ENCODE data around the gene CA5A. TPM values are rescaled to one million over a fixed set of nuclear protein-coding genes. Genes with fewer than 3 reads are reported as not detected.
A peak's percentile ranks its signal among the peaks of the same experiment; 100 is the strongest.

The CA5A gene
- total and polyA plus RNA-seq, 9 of the 15 experiments (the other 6 are each of a cell fraction or from before 2014, with no cell fraction given) = not detected

DNA sequence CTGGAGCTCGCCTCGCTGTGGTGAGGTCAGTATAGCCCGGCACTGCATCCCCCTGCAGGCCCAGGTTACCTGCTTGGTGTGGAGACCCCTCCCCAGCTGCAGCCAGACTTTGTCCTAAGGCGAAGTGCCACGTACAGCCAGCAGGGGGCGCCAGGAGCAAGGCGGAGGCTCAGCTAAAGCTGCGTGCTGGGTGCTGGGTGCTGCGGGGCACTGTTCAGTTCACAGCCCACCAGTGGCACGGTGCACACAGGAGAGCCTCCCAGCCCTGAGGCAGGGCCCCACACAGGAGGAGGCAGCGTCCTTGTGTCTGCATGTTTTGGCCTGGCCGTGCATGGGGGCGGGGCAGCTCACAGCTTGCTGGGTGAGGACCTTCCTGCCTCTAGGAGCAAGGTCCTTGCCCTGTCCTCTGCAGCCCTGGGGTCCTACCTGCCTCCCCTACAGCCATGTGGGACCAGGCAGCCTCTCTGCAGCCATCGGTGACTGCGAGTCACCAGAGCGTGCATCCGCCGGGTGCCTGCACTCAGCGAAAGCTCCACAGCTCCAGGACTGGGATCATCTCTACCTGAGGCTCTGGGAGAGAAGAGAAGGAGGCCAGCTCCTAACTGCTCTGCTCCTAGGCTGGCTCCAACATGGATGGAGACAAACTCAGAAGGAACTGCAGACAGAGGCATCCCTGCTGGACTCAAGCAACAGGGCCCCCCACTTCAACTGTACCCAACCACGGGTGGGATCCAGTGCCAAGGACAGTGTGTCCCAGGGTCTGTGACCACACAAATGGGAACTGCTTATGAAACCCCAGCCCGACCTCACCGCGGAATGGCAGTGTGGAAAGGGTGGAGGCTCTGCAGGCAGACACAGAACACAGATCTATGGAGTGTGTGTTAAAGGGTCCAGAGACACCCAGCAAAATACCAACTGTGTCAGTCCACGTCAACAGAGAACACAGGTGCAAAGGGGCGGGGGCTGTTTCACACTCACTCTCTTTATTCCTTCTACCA, 86.0 kb downstream of the CA5A start (continued):
- TF ChIP-seq, protein P1, sequence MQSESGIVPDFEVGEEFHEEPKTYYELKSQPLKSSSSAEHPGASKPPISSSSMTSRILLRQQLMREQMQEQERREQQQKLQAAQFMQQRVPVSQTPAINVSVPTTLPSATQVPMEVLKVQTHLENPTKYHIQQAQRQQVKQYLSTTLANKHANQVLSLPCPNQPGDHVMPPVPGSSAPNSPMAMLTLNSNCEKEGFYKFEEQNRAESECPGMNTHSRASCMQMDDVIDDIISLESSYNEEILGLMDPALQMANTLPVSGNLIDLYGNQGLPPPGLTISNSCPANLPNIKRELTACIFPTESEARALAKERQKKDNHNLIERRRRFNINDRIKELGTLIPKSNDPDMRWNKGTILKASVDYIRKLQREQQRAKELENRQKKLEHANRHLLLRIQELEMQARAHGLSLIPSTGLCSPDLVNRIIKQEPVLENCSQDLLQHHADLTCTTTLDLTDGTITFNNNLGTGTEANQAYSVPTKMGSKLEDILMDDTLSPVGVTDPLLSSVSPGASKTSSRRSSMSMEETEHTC (IDR thresholded peaks at IDR 0.05) = no peak
- TF ChIP-seq, protein P2, sequence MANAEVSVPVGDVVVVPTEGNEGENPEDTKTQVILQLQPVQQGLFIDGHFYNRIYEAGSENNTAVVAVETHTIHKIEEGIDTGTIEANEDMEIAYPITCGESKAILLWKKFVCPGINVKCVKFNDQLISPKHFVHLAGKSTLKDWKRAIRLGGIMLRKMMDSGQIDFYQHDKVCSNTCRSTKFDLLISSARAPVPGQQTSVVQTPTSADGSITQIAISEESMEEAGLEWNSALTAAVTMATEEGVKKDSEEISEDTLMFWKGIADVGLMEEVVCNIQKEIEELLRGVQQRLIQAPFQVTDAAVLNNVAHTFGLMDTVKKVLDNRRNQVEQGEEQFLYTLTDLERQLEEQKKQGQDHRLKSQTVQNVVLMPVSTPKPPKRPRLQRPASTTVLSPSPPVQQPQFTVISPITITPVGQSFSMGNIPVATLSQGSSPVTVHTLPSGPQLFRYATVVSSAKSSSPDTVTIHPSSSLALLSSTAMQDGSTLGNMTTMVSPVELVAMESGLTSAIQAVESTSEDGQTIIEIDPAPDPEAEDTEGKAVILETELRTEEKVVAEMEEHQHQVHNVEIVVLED (CRISPR knock-in tag; IDR thresholded peaks at IDR 0.05) = no peak
- TF ChIP-seq CBX1 (IDR thresholded peaks at IDR 0.05; ENCODE audit: low read depth) = no peak
- TF ChIP-seq ZNF282 (CRISPR knock-in tag; IDR thresholded peaks at IDR 0.05) = peak; percentile 29; the same call in 1 of the 2 replicates
- no peak for TF ChIP-seq ZBTB17 (CRISPR knock-in tag; IDR thresholded peaks at IDR 0.05)
- no peak for TF ChIP-seq SP1 (CRISPR knock-in tag; IDR thresholded peaks at IDR 0.05)
- TF ChIP-seq ILK (tag; IDR thresholded peaks at IDR 0.05; ENCODE audit: borderline replicate concordance, low read depth) = no peak
- TF ChIP-seq STAT5B (CRISPR knock-in tag; IDR thresholded peaks at IDR 0.05) = no peak
- no peak for TF ChIP-seq ZNF561 (CRISPR knock-in tag; conservative IDR thresholded peaks at IDR 0.05)
- TF ChIP-seq, protein P3, sequence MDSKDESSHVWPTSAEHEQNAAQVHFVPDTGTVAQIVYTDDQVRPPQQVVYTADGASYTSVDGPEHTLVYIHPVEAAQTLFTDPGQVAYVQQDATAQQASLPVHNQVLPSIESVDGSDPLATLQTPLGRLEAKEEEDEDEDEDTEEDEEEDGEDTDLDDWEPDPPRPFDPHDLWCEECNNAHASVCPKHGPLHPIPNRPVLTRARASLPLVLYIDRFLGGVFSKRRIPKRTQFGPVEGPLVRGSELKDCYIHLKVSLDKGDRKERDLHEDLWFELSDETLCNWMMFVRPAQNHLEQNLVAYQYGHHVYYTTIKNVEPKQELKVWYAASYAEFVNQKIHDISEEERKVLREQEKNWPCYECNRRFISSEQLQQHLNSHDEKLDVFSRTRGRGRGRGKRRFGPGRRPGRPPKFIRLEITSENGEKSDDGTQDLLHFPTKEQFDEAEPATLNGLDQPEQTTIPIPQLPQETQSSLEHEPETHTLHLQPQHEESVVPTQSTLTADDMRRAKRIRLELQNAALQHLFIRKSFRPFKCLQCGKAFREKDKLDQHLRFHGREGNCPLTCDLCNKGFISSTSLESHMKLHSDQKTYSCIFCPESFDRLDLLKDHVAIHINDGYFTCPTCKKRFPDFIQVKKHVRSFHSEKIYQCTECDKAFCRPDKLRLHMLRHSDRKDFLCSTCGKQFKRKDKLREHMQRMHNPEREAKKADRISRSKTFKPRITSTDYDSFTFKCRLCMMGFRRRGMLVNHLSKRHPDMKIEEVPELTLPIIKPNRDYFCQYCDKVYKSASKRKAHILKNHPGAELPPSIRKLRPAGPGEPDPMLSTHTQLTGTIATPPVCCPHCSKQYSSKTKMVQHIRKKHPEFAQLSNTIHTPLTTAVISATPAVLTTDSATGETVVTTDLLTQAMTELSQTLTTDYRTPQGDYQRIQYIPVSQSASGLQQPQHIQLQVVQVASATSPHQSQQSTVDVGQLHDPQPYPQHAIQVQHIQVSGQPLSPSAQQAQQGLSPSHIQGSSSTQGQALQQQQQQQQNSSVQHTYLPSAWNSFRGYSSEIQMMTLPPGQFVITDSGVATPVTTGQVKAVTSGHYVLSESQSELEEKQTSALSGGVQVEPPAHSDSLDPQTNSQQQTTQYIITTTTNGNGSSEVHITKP (IDR thresholded peaks at IDR 0.05; ENCODE audit: partially characterized antibody) = no peak
- TF ChIP-seq RBM15 (IDR thresholded peaks at IDR 0.05; ENCODE audit: insufficient read depth, low read length) = no peak
- TF ChIP-seq DDX20 (tag; IDR thresholded peaks at IDR 0.05; ENCODE audit: low read depth) = no peak
- no peak for TF ChIP-seq ZNF445 (CRISPR knock-in tag; IDR thresholded peaks at IDR 0.05; ENCODE audit: low read depth)
- no peak for TF ChIP-seq EWSR1 (IDR thresholded peaks at IDR 0.05; ENCODE audit: borderline replicate concordance, low read depth, partially characterized antibody)
- no peak for TF ChIP-seq NCOA2 (IDR thresholded peaks at IDR 0.05; ENCODE audit: partially characterized antibody in 2 of 2)
- no peak for TF ChIP-seq NCOR1 (IDR thresholded peaks at IDR 0.05)
- TF ChIP-seq SIRT6 (IDR thresholded peaks at IDR 0.05; ENCODE audit: low read depth, low read length) = no peak
- no peak for TF ChIP-seq RAD51 (IDR thresholded peaks at IDR 0.05; ENCODE audit: borderline replicate concordance, low read depth)
- TF ChIP-seq ZNF217 (CRISPR knock-in tag; IDR thresholded peaks at IDR 0.05) = no peak
- TF ChIP-seq ZSCAN29 (IDR thresholded peaks at IDR 0.05) = no peak
- TF ChIP-seq ZNF589 (CRISPR knock-in tag; IDR thresholded peaks at IDR 0.05; ENCODE audit: low read depth) = no peak

Measured in K562 (cell line).